CD4-positive, alpha-beta memory T cell (primary cell): ENCODE results near the gene NTF3. TPM values are rescaled to one million over a fixed set of nuclear protein-coding genes. Genes with fewer than 3 reads are reported as not detected.
"Not testable (repeated sequence)": the region's sequence is repeated elsewhere in the genome, so short reads cannot be mapped to it uniquely, and the experiment has no call there.

Experiments used
- CTCF ChIA-PET: fragments of 350-600 bp; sonication (Branson Sonifier 250); formaldehyde crosslinking; loops from one replicate; lab custom pipeline; 2021; ENCODE audit warnings: inconsistent platforms; ENCODE audit not compliant: partially characterized antibody; lab: Charles Lee
- POLR2A ChIA-PET: fragments of 350-600 bp; sonication (Branson Sonifier 250); formaldehyde crosslinking; loops from one replicate; lab custom pipeline; 2021; ENCODE audit not compliant: partially characterized antibody; lab: Charles Lee
- DNase-seq, 5 donors: peaks; one replicate each; pipeline versions ENCODE4 v3.0.0 to v3.0.0-alpha.2; 2020 to 2022; ENCODE audit warnings: mixed read lengths in 1 of 5
- H3K27ac ChIP-seq: one replicate; pipeline ENCODE4 v1.7.0; 2013; ENCODE audit warnings: low read depth, low read length
- H3K27me3 ChIP-seq: 2 replicates; pipeline ENCODE4 v1.7.0; 2013; ENCODE audit warnings: mild to moderate bottlenecking, low read length, moderate library complexity; ENCODE audit not compliant: insufficient read depth
- H3K36me3 ChIP-seq: 2 replicates; pipeline ENCODE4 v1.7.0; 2013; ENCODE audit warnings: mild to moderate bottlenecking, low read length, moderate library complexity; ENCODE audit not compliant: insufficient read depth
- H3K4me1 ChIP-seq: 2 replicates; pipeline ENCODE4 v1.7.0; 2013; ENCODE audit warnings: mild to moderate bottlenecking, low read length, moderate library complexity; ENCODE audit not compliant: insufficient read depth
- H3K4me3 ChIP-seq, 2 donors: one replicate each; pipeline ENCODE4 v1.7.0; 2013; ENCODE audit warnings: low read length in 2 of 2, mild to moderate bottlenecking in 1 of 2
- H3K9me3 ChIP-seq, 2 donors: one replicate each; pipeline ENCODE4 v1.7.0; 2013; ENCODE audit warnings: low read length in 2 of 2, control low read depth in 1 of 2; ENCODE audit not compliant: control insufficient read depth in 1 of 2
- H3K27ac Mint-ChIP-seq, 7 donors: one replicate each; pipeline ENCODE4 v1.8.0; 2020 to 2021; ENCODE audit warnings: mixed read lengths in 7 of 7, mild to moderate bottlenecking in 6 of 7, inconsistent platforms in 3 of 7, moderate library complexity in 3 of 7
- H3K27me3 Mint-ChIP-seq, 2 donors: one replicate each; pipeline ENCODE4 v1.8.0; 2020 to 2021; ENCODE audit warnings: mixed read lengths in 2 of 2
- H3K36me3 Mint-ChIP-seq, 2 donors: one replicate each; pipeline ENCODE4 v1.8.0; 2020 to 2021; ENCODE audit warnings: mixed read lengths in 2 of 2, inconsistent platforms in 1 of 2, mild to moderate bottlenecking in 1 of 2
- H3K4me1 Mint-ChIP-seq, 4 donors: one replicate each; pipeline ENCODE4 v1.8.0; 2020 to 2021; ENCODE audit warnings: mixed read lengths in 4 of 4, mild to moderate bottlenecking in 1 of 4
- H3K4me3 Mint-ChIP-seq, 8 donors: one replicate each; pipeline ENCODE4 v1.8.0; 2020 to 2021; ENCODE audit warnings: mixed read lengths in 8 of 8, mild to moderate bottlenecking in 7 of 8, moderate library complexity in 6 of 8, inconsistent platforms in 3 of 8
- H3K9me3 Mint-ChIP-seq, 8 donors: one replicate each; pipeline ENCODE4 v1.8.0; 2020 to 2021; ENCODE audit warnings: mixed read lengths in 8 of 8, mild to moderate bottlenecking in 5 of 8, inconsistent platforms in 3 of 8, moderate library complexity in 1 of 8
- intact Hi-C: fragments of 100-400 bp; cut with micrococcal nuclease; formaldehyde crosslinking; loops from one replicate; pipeline ENCODE4 v1.15.1; 2023
- polyA plus RNA-seq, 2 donors: library from polyadenylated mRNA; unstranded; fragments of 300-500 nt; fragmentation: Illumina TruSeq; gene quantifications; one replicate each; pipeline ENCODE4 v1.2.3, GENCODE V29; 2021
- total RNA-seq, 2 experiments: library from RNA; stranded (reverse); gene quantifications; one replicate each; pipeline ENCODE4 v1.2.3, GENCODE V29; 2021

NTF3 gene
- total and polyA plus RNA-seq, 4 experiments from 2014 or later, result not detected

DNA sequence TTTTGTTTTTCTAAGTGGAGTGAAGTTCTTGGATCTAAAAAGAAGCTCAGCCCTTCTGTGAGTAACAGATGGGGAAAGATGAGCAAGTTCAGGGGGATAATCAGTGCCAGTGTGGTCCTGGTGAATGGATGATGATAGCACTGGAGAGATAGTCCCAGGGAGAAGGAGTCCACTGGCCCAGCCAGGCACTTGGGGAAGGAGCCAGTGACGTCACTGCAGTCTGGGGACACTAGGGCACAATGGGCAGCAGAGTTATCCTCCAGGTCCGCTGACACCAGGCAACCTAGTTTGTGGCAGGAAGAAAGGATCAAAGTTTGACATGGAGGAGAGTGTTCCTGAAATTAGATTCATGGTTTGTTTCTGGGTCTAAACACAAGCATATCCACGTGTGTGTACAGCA is 101.5 kb downstream of the NTF3 start:
- H3K9me3 Mint-ChIP-seq, result peaks cover 2 to 14% (median 4%) of the 10 kb centered on the region in 8 donors
- Histone ChIP-seq H3K36me3 (no peaks in the 10 kb centered on the region), H3K9me3 (no peaks in the 10 kb centered on the region), H3K27me3 (no peaks in the 10 kb centered on the region), H3K27ac (no peak overlapping the region), H3K4me1 (no peaks in the 10 kb centered on the region), H3K4me3 (no peak overlapping the region)
- no peaks in the 10 kb centered on the region for H3K4me1 Mint-ChIP-seq
- no peak overlapping the region for H3K4me3 Mint-ChIP-seq
- H3K27ac Mint-ChIP-seq, result no peak overlapping the region
- ChIA-PET POLR2A (no interaction called here), CTCF (no interaction called here)
- no peaks in the 10 kb centered on the region for H3K36me3 Mint-ChIP-seq
- no peak for DNase-seq
- intact Hi-C loops, result no loop called here
- H3K27me3 Mint-ChIP-seq, result peaks cover 6 to 11% of the 10 kb centered on the region in 2 donors

DNA sequence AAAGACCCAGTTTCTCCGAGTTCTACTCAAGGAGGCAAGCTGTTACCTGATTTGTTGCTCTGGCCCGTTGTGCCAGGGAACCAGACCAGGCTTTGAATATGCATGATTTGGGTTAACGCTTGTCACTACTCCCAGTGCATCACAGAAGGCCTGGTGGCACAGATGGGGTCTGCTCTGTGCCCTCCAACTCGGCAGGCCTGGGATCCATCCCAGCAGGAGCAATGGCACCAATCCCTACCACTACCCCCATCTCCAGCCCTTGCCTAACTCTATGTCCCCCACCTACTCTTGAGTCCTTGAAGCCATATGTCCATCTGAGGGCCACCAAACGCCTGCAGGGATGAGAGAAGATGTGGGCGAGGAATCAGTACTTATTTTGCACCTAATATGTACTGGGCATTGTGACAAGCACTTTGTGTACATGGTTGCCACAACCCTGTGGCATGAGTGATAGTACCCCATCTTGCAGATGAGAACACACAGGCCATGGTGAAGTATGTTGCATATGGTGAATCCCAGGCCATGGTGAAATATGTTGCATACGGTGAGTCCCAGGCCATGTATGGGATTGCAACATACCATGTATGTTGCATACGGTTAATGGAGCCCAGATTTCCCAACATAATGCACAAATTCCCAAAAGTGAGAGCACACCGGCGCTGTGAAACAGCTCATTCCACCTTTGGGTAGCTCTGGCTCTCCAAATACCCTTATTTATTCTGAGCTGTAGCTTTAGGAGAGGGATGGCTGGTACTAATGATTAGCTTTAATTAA is 102.7 kb downstream of the NTF3 start:
- DNase-seq, result no peak
- H3K4me1 Mint-ChIP-seq, result no peaks in the 10 kb centered on the region
- intact Hi-C loops, result no loop called here
- POLR2A ChIA-PET, result no interaction called here
- peaks cover 4 to 11% of the 10 kb centered on the region in 2 donors for H3K27me3 Mint-ChIP-seq
- Histone ChIP-seq H3K36me3 (no peaks in the 10 kb centered on the region), H3K27ac (no peak overlapping the region), H3K4me1 (no peaks in the 10 kb centered on the region), H3K9me3 (no peaks in the 10 kb centered on the region), H3K27me3 (no peaks in the 10 kb centered on the region), H3K4me3 (no peak overlapping the region)
- no peak overlapping the region for H3K4me3 Mint-ChIP-seq
- no peaks in the 10 kb centered on the region for H3K36me3 Mint-ChIP-seq
- no peak overlapping the region for H3K27ac Mint-ChIP-seq
- H3K9me3 Mint-ChIP-seq, result peaks cover 2 to 14% (median 5%) of the 10 kb centered on the region in 8 donors
- CTCF ChIA-PET, result interaction anchor here (1.1 kb wide), 1 partner anchor 9 kb away, joined by 3 read pairs; no protein-coding TSS in a partner anchor

DNA sequence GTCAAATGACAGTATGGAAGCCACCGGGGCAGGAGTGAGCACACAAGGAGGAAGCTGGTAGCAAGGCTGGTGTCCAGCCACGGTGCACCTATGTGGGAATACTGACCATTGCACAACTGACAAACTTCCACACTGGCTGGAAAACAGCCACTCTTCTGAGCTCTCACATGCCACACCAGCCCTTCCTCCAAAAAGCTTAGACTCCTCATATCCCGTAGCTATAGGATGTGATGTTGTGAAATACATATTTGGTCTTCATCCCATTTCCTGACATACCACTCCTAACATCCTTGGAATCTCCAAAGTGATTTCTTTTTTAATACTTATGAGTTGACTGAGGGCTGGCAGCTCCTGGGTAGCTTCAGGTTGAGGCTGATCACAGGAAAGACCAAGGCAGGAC is 103.6 kb downstream of the NTF3 start:
- Mint-ChIP-seq H3K4me1 (no peaks in the 10 kb centered on the region), H3K36me3 (no peaks in the 10 kb centered on the region), H3K4me3 (no peak overlapping the region)

DNA sequence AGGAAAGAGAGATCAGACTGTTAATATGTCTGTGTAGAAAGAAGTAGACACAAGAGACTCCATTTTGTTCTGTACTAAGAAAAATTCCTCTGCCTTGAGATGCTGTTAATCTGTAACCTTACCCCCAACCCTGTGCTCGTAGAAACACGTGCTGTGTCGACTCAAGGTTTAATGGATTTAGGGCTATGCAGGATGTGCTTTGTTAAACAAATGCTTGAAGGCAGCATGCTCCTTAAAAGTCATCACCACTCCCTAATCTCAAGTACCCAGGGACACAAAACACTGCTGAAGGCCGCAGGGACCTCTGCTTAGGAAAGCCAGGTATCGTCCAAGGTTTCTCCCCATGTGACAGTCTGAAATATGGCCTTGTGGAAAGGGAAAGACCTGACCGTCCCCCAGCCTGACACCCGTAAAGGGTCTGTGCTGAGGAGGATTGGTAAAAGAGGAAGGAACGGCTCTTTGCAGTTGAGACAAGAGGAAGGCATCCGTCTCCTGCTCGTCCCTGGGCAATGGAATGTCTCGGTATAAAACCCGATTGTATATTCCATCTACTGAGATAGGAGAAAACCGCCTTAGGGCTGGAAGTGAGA is 105.2 kb downstream of the NTF3 start:
- H3K9me3 ChIP-seq, H3K4me3 Mint-ChIP-seq, H3K27me3 ChIP-seq, DNase-seq, H3K4me3 ChIP-seq, H3K4me1 ChIP-seq, H3K27ac ChIP-seq, H3K27ac Mint-ChIP-seq, intact Hi-C loops, POLR2A ChIA-PET, H3K36me3 Mint-ChIP-seq, H3K4me1 Mint-ChIP-seq, CTCF ChIA-PET, H3K36me3 ChIP-seq: not testable (repeated sequence)
- Mint-ChIP-seq H3K9me3 (peaks cover 2 to 14% (median 5%) of the 10 kb centered on the region in 8 donors), H3K27me3 (peaks cover 4 to 11% of the 10 kb centered on the region in 2 donors)

More for the DNA sequence above, 103.6 kb downstream of the NTF3 start:
- Mint-ChIP-seq H3K27me3 (peaks cover 4 to 11% of the 10 kb centered on the region in 2 donors), H3K27ac (no peak overlapping the region), H3K9me3 (peaks cover 2 to 14% (median 5%) of the 10 kb centered on the region in 8 donors)
- ChIA-PET CTCF (interaction anchor here (1.1 kb wide), 1 partner anchor 10 kb away, joined by 3 read pairs; no protein-coding TSS in a partner anchor), POLR2A (no interaction called here)
- Histone ChIP-seq H3K4me3 (no peak overlapping the region), H3K9me3 (no peaks in the 10 kb centered on the region), H3K27ac (no peak overlapping the region), H3K36me3 (no peaks in the 10 kb centered on the region), H3K4me1 (no peaks in the 10 kb centered on the region), H3K27me3 (no peaks in the 10 kb centered on the region)
- intact Hi-C loops, result no loop called here
- DNase-seq, result no peak

DNA sequence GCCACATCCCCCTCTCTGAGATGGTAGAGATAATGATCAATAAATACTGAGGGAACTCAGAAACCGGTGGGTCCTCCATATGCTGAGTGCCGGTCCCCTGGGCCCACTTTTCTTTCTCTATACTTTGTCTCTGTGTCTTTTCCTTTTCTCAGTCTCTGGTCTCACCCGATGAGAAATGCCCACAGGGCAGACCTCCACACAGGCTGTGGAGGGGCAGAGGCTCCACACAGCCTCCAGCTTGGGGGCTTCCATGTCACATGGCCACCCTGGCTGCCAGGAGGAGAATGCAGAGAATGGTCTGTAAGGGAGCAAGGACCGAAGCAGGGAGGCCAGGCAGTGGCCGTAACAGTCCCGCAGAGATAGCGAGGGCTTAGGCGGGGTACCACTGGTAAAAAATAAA is 105.9 kb downstream of the NTF3 start:
- peaks cover 2 to 9% (median 6%) of the 10 kb centered on the region in 8 donors for H3K9me3 Mint-ChIP-seq
- H3K36me3 Mint-ChIP-seq, result no peaks in the 10 kb centered on the region
- peaks cover 2 to 9% of the 10 kb centered on the region in 2 donors for H3K27me3 Mint-ChIP-seq
- no peaks in the 10 kb centered on the region for H3K4me1 ChIP-seq
- intact Hi-C loops, result no loop called here
- ChIA-PET POLR2A (no interaction called here), CTCF (no interaction called here)
- no peak for DNase-seq
- H3K4me3 ChIP-seq, result no peak overlapping the region
- no peaks in the 10 kb centered on the region for H3K27me3 ChIP-seq
- H3K27ac Mint-ChIP-seq, result no peak overlapping the region
- H3K36me3 ChIP-seq, result no peaks in the 10 kb centered on the region
- no peaks in the 10 kb centered on the region for H3K4me1 Mint-ChIP-seq
- no peaks in the 10 kb centered on the region for H3K9me3 ChIP-seq
- H3K27ac ChIP-seq, result no peak overlapping the region
- no peak overlapping the region for H3K4me3 Mint-ChIP-seq
